GM12878 (cell line): ENCODE data around the gene GPM6B. TPM values are rescaled to one million over a fixed set of nuclear protein-coding genes. Genes with fewer than 3 reads are reported as not detected.

Source experiments
- ATAC-seq: fragments of 200-7000 bp; cut with Tn5 transposase; 3 replicates; pipeline ENCODE4 v1.9.1; 2020; ENCODE audit warnings: mild to moderate bottlenecking, moderate library complexity
- BruUV-seq: library from RNA; stranded (reverse); fragments of 400-500 nt; replicated peaks from 2 replicates; lab custom pipeline; 2021; lab: Mats Ljungman, UMichigan
- CTCF ChIA-PET: fragments of 300-600 bp; sonication (Branson Sonifier 250); formaldehyde crosslinking; extraction: SDS; loops from one replicate; lab custom pipeline; 2021; ENCODE audit warnings: inconsistent platforms; lab: Yijun Ruan, JAX
- POLR2A ChIA-PET: fragments of 350-600 bp; formaldehyde crosslinking; extraction: SDS; loops from one replicate; lab custom pipeline; 2021; ENCODE audit warnings: inconsistent platforms; lab: Charles Lee
- RAD21 ChIA-PET: fragments of 300-600 bp; sonication (Branson Sonifier 250); formaldehyde crosslinking; loops from one replicate; lab custom pipeline; 2023; ENCODE audit warnings: antibody characterized with exemption; ENCODE audit not compliant: unreplicated experiment; lab: Charles Lee
- SMC1A ChIA-PET: fragments of 300-600 bp; sonication (Branson Sonifier 250); formaldehyde crosslinking; loops from one replicate; lab custom pipeline; 2023; ENCODE audit not compliant: unreplicated experiment, uncharacterized antibody; lab: Charles Lee
- DNase-seq: peaks from one replicate; pipeline ENCODE4 v3.0.0-alpha.2; 2011; ENCODE audit warnings: low read depth, low spot score
- FAIRE-seq: peaks from 3 replicates; lab custom pipeline; 2011; peaks lifted over from hg19 to GRCh38; lab: Jason Lieb, UNC
- H2AFZ ChIP-seq: 2 replicates; pipeline ENCODE4 v1.6.0; 2011; ENCODE audit warnings: low read depth, low read length, control low read depth; ENCODE audit not compliant: control insufficient read depth
- H3K27ac ChIP-seq: 2 replicates; pipeline ENCODE4 v1.5.1; 2011; ENCODE audit warnings: control low read depth; ENCODE audit not compliant: control insufficient read depth, insufficient read depth
- H3K27me3 ChIP-seq, 2 experiments: replicated peaks in 1 of 2; 2 replicates each; pipeline versions ENCODE4 v1.6.0 to v1.6.1; 2011; ENCODE audit warnings: low read length in 1 of 2; ENCODE audit not compliant: control insufficient read depth in 2 of 2, insufficient read depth in 2 of 2
- H3K36me3 ChIP-seq, 2 experiments: 2 replicates each; pipeline ENCODE4 v1.5.1; 2011; ENCODE audit warnings: low read length in 1 of 2; ENCODE audit not compliant: control insufficient read depth in 2 of 2, insufficient read depth in 2 of 2
- H3K4me1 ChIP-seq: 2 replicates; pipeline ENCODE4 v1.6.1; 2011; ENCODE audit warnings: mild to moderate bottlenecking, low read length, moderate library complexity, mixed read lengths; ENCODE audit not compliant: control insufficient read depth, insufficient read depth
- H3K4me2 ChIP-seq: 2 replicates; pipeline ENCODE4 v1.6.0; 2011; ENCODE audit warnings: control low read depth; ENCODE audit not compliant: control insufficient read depth, insufficient read depth
- H3K4me3 ChIP-seq: fragments of 200-600 bp; sonication (generic); 2 replicates; pipeline ENCODE4 v1.5.1; 2016
- H3K79me2 ChIP-seq: 2 replicates; pipeline ENCODE4 v1.6.0; 2011; ENCODE audit warnings: low read length; ENCODE audit not compliant: control insufficient read depth, insufficient read depth
- H3K9ac ChIP-seq: 2 replicates; pipeline ENCODE4 v1.8.0; 2011; ENCODE audit warnings: low read length, control low read depth, mixed read lengths; ENCODE audit not compliant: control insufficient read depth, insufficient read depth
- H3K9me3 ChIP-seq: replicated peaks from 3 replicates; pipeline ENCODE4 v1.5.1; 2011; ENCODE audit warnings: mild to moderate bottlenecking, low read length; ENCODE audit not compliant: control insufficient read depth, insufficient read depth
- H4K20me1 ChIP-seq: 2 replicates; pipeline ENCODE4 v1.6.0; 2011; ENCODE audit not compliant: control insufficient read depth, insufficient read depth
- GATAD2B ChIP-seq: fragments of 450-650 bp; conservative IDR thresholded peaks from 2 replicates; pipeline ENCODE4 v1.6.1; 2017; ENCODE audit warnings: low read depth, mild to moderate bottlenecking, moderate library complexity
- SUPT20H ChIP-seq: IDR thresholded peaks from 2 replicates; pipeline ENCODE4 v1.6.1; 2011; ENCODE audit warnings: low read depth, mild to moderate bottlenecking, low read length, moderate library complexity, borderline replicate concordance; ENCODE audit not compliant: control insufficient read depth
- WGBS: methylation state at CpG from one replicate; pipeline ENCODE4 v1.1.6; 2016; ENCODE audit warnings: low lambda C conversion rate; ENCODE audit not compliant: insufficient replicate concordance, insufficient coverage; ENCODE audit errors: missing lambda C conversion rate; 5-methylcytosine and 5-hydroxymethylcytosine counted together
- in situ Hi-C: fragments of 300-500 bp; cut with MboI; formaldehyde crosslinking; loops from 9 replicates; pipeline ENCODE4 v1.14.3; 2018; ENCODE audit warnings: mixed read lengths
- intact Hi-C: fragments of 100-400 bp; cut with micrococcal nuclease; formaldehyde crosslinking; loops from one replicate; pipeline ENCODE4 v1.14.2; 2022; ENCODE audit not compliant: unreplicated experiment
- polyA plus RNA-seq, 11 experiments: library from polyadenylated mRNA; depleted of rRNA in 4 of 11; unstranded in 6 of 11; stranded (reverse) in 5 of 11; fragments of >200 nt; fragmentation: Nextera tagmentation in 4 of 11; fragmentation: Illumina TruSeq in 1 of 11; extraction: Ambion mirVana in 4 of 11; extraction: Trizol in 1 of 11; gene quantifications; 1 replicate in 1 of 11; 2 replicates in 10 of 11; pipeline versions ENCODE4 v1.2.1 to v1.2.3, GENCODE V29; 2011 to 2016; ENCODE audit warnings: inconsistent platforms in 2 of 11, missing spikeins in 2 of 11, low read depth in 1 of 11
- total RNA-seq, 4 experiments: library from RNA; depleted of rRNA in 3 of 4; stranded (reverse); fragments of >200 nt in 3 of 4; fragmentation: Illumina TruSeq in 1 of 4; extraction: Trizol in 1 of 4; gene quantifications; 2 replicates each; pipeline versions ENCODE4 v1.2.1 to v1.2.3, GENCODE V29; 2013 to 2021
- TF ChIP-seq, protein P1 (sequence below): fragments of 450-650 bp; formaldehyde crosslinking; IDR thresholded peaks from 2 replicates; pipeline ENCODE4 v1.4.0; 2020; ENCODE audit warnings: mild to moderate bottlenecking, moderate library complexity

GPM6B gene
- total and polyA plus RNA-seq, 10 of the 15 experiments (the other 5 are each of a cell fraction or from before 2014, with no cell fraction given): 0.01 to 2.6 (median 0.37) TPM; not detected in 2

DNA sequence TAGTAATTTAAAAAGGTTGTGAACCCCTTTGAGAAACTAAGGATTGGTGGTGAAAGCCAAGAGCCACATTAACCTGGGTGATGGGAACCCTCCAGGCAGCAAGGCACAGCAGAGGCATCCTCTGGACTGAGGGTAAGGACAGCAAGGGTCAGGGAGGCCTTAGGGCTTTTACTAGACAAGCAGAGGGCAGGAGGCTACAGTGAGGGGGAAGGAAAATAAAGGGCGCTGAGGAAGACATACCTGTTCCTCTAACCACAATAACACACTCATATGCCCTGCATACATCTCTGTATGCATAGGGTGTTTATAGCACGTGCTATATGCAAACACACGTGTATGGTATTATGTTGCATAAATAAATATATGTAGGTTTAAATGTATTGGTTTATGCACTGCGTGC lies 18.7 kb downstream of the GPM6B start:
- FAIRE-seq (no peak), DNase-seq (no peak), ATAC-seq (no peak)
- ChIA-PET RAD21 (no interaction called here), POLR2A (no interaction called here), SMC1A (interaction anchor here (2.4 kb wide), 1 partner anchor 16 kb away, joined by 6 read pairs; no protein-coding TSS in a partner anchor), CTCF (no interaction called here)
- no peaks in the 10 kb centered on the region for H3K79me2 ChIP-seq
- no peaks in the 10 kb centered on the region for H3K27me3 ChIP-seq
- no peak overlapping the region for H2AFZ ChIP-seq
- no peak overlapping the region for H3K27ac ChIP-seq
- intact Hi-C loops (no loop called here), in situ Hi-C loops (no loop called here)
- no peak overlapping the region for H3K4me3 ChIP-seq
- 45% methylated on average over 4 of the region's 4 CpGs for WGBS
- no TSS peak for BruUV-seq
- no peak overlapping the region for H3K4me2 ChIP-seq
- H3K4me1 ChIP-seq: no peaks in the 10 kb centered on the region; the same call in 1 of the 2 replicates
- no peaks in the 10 kb centered on the region for H4K20me1 ChIP-seq
- TF ChIP-seq SUPT20H (no peak), GATAD2B (no peak)
- TF ChIP-seq, protein P1, sequence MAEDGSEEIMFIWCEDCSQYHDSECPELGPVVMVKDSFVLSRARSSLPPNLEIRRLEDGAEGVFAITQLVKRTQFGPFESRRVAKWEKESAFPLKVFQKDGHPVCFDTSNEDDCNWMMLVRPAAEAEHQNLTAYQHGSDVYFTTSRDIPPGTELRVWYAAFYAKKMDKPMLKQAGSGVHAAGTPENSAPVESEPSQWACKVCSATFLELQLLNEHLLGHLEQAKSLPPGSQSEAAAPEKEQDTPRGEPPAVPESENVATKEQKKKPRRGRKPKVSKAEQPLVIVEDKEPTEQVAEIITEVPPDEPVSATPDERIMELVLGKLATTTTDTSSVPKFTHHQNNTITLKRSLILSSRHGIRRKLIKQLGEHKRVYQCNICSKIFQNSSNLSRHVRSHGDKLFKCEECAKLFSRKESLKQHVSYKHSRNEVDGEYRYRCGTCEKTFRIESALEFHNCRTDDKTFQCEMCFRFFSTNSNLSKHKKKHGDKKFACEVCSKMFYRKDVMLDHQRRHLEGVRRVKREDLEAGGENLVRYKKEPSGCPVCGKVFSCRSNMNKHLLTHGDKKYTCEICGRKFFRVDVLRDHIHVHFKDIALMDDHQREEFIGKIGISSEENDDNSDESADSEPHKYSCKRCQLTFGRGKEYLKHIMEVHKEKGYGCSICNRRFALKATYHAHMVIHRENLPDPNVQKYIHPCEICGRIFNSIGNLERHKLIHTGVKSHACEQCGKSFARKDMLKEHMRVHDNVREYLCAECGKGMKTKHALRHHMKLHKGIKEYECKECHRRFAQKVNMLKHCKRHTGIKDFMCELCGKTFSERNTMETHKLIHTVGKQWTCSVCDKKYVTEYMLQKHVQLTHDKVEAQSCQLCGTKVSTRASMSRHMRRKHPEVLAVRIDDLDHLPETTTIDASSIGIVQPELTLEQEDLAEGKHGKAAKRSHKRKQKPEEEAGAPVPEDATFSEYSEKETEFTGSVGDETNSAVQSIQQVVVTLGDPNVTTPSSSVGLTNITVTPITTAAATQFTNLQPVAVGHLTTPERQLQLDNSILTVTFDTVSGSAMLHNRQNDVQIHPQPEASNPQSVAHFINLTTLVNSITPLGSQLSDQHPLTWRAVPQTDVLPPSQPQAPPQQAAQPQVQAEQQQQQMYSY (CRISPR knock-in tag): no peak
- H3K9me3 ChIP-seq: no peaks in the 10 kb centered on the region; the same call in 2 of the 3 replicates
- H3K9ac ChIP-seq: no peak overlapping the region
- H3K36me3 ChIP-seq: no peaks in the 10 kb centered on the region
